ENCODE data around the gene FILIP1.

Gene FILIP1

DNA sequence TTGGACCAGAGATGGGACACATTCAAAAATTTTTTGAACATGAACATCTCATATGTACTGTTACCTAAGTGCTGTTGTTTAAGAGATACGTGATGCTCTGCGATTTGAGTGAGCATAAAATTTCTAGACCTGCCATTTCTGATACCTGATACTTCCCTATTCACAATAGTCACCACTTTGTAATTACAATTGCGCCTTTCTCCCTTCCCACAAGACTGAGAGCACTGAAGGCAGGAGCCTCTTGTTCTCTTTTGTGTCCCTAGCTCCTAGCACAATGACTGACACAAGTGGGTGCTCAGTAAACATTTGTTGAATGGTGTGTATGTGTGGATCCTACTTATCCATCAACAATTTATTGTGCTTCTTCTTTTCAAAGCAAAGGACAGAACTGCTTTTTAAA is 116.2 kb downstream of the FILIP1 start:
- peak; percentile 22 for DNase-seq

DNA sequence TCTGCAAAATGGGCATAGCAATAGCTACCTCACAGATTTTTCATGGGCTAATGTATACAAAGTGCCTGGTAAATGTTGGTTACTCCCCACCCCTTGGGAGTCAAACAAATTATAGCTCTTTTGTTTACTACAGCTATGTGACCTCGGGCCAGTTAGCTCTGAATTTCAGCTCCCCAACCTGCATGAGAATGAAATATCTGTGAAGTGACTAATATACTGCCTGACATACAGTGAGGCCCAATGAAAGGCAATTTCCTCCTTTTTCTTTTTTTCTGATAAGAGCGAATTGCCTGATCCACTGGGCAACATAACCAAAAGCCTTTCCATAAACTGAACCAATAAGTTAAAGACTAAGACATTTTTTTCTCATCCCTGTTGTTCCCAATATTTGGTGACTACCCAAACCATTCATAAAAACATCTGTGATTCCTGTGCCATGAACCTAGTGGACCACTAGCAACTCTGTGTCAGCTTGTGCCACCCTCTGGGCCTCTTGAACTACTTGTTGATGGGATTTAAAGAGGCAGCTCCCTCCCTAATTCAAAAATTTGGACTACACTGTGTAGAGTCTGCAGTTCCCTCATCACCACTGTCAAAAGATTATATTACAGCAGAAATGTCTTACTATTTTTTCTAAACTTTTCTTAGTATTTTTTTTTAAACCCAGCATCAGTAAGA is 117.1 kb downstream of the FILIP1 start:
- no peak for DNase-seq

DNA sequence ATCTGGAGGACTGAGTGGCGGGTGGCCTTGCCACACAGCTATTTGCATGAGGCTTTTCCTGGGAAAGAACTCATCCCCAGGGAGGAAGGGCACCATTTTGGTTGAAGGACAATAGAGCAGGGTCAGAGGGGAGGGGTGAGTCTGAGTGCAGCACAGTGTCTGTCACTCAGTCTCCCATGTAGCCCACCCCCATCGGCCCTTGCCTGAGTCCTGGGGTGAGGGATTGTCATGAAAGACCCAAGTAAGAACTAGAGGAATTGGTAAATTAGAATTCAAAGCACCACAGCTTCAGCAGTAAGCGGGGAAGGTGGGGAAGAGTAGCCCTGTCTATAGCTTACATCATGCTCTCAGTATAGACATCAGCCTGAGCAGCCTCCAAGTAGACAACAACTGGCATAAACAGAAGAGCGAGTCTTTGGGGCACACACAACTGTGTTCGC is 118.6 kb downstream of the FILIP1 start:
- no peak for DNase-seq

DNA sequence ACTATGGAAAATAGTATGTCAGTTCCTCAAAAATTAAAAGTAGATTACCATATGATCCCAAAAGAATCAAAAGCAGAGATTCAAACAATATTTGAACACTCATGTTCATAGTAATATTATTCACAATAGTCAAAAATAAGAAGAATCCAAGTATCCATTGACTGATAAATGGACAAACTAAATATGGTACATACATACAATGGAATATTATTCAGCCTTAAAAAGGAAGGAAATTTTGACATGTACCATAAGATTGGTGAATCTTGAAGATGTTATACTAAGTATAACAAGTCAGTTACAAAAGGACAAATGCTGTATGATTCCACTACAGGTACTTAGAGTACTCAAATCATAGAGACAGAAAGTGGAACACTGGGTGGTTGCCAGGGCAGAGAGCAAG is 120.7 kb downstream of the FILIP1 start:
- DNase-seq, result no peak

DNA sequence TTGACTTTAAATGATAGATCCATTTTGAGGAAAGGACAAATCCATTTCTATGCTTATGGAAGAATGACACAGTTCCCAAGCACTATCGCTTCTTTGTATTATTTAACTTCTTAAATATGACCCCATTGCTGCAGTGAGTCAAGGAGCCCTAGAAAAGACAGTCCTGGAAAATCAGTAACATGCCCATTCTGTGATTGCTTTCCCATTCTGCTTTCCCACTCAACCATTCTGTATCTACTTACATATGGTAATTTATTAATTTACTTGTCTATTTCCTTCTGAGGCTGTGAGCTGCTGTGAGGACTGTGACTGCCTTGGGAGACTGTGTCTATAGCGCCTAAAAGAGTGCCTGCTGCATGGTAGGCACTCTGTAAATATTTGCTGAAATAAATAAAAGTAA is 123.6 kb downstream of the FILIP1 start:
- no peak for DNase-seq

DNA sequence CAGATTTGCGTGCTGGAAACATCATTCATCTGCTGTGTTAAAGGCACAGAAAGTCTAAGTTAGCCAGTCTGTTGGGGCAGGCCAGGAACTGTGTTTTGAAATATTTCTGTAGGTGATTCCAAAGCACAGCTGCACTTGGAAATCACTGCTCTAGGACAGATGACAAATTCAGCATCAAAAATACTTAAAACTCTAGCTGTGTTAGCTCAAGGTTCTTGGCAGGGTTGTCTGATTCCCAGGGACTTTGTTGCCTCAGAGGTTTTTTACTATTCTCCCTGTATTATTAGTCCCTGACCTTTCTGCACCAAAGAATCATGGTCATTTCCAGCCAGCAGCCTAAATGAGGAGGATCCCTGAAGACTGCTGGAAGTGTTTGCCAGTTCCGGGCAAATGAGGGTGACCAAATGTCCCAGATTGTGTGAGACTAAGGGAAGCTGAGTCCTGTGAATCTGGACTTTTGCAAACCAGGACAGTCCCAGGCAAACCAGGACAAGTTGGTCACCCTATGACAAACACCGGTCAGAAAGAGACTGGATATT is 124.7 kb downstream of the FILIP1 start:
- no peak for DNase-seq

DNA sequence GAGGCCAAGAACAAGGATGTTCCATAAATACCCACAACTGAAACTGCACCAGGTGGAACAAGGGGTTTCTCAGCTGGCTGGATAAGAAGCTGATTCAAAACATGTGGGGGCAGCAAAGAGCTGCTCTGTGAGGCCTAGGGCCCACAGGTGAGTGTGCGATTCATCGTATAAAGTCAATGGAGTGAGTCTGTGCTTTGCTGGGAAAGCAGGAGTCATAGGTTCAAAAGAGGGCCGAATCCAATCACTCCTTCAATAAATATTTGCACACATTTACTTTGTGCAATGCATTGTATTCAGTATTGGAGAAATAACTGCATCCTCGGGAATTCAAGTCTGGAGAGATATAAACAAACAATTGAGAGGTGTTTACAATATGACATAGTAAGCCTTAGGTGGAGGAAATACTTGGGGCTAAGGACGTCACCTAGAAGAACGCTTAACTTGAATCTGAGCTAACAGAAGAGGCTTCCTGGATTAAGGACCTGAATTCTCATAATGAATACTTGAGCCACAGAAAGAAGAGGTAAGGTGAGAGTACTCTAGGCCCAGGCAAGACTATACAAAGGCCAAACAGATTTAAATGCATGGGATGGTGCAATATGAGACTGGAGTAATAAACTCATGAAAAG is 125.3 kb downstream of the FILIP1 start:
- DNase-seq, result no peak

DNA sequence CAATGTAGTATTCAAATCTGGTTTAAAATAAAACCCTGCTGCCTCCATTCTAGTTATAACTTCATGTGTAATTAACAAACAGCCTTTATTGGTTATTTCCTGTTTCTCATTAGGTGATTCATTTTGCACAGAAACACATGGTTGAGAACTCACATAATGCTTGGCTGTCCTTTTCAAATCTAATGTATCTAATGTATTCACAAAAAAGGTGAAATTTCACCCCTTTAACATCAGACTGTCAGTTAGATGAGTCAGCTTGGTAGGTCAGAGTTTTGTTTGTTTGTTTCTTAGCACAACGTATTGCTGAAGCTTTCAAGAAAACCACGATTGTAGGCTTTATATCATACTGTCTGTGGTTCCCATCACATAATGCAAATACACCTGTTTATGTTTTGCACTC is 130.3 kb downstream of the FILIP1 start:
- DNase-seq, result no peak

DNA sequence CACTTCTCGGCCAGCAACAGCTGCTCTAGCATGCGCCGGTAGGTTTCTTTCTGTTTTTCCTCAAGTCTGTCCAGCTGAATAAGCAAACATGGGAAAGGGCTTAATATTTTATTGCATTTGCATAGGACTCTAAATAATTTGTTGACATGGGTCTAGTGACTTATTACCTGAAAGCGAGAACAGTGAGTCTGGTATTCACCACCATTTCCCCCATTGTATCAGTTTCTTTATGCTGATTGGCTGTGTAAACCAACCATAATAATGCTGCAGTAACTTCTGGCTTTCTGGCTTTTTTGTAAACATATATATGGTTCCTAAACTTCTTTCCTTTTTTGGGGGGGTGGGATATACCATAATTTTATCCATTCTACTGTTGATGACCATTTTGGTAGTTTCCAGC is 140.0 kb downstream of the FILIP1 start:
- no peak for DNase-seq

DNA sequence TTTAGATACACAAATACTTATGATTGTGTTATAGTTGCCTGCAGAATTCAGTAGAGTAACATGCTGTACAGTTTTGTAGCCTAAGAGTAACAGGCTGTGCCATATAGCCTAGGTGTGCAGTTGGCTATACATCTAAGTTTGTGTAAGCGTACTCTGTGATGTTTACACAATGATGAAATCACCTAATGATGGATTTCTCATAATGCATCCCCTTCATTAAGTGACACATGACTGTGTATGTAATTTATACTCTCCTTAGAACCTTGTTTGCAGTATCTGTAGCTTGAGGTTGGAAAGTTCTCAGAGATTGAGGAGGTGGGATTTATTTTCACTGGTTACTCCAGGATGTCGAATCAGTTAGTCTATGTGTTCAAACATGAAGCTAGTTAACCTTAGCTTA is 142.0 kb downstream of the FILIP1 start:
- no peak for DNase-seq

DNA sequence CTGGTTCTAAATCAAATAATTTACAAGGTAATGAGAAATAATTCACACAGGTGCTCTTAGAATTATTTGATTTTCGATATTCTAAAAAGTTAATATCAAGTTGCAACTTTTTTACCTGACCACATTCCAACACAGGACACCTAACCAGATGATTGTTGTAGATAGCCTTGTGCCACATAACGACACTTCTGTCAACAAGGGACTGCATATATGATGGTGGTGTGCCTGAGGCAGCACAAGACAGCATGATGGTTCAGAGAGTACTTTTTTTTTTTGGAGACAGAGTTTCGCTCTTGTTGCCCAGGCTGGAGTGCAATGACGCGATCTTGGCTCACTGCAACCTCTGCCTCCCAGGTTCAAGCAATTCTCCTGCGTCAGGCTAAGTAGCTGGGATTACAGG is 142.8 kb downstream of the FILIP1 start:
- DNase-seq, result no peak

DNA sequence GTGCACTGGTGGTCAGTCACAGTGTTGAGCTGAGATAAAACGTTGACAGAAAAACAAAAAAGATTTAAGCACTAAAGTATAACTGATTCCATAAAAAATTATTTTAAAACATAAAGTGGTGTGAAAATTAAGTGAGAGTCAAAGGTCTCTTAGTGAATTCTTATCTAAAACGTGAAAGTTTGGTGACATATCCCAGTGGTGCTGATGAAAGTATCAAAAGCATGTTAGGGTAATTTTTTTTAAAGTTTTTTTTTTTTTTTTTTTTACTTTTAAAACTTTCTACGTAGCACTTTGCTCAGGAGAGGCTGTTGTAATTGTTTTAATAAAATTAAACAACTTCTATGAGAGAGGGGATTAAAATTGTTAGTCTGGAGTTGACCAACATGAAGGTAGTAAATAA is 143.4 kb downstream of the FILIP1 start:
- DNase-seq, result no peak

DNA sequence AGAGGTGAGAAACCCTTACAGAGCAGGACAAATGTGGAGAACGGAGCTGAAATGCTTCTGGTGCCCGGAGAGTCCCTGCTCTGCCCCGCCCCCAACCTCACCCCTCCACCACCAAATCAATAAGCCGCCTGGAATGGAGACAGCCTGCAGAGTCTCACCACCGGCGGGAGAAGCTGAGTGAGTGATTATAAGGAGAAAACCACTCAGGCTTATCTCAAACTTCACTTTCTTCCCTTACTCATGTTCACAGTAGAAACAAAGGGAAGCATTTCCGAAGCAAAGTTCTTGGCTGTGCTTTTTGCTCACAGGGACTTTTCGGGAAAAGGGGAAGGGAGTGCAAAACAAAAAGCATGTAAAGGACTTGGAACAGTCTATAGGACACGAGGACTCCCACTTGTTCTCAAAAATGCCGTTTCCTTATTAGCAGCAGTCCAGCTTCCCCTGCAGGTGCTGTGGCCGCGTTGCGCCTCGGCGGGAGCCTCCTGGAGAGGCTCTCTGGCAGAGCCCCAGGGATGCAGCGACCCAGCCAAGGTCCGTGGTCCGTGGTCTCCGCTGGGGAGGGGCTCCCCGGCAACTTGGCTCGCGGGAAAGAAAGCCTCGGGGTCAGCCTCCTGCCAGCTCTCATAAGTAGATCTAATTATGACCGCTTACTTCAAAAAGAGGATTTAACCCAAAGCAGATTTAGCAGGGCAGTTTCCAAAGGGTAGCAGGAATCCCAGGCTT is 144.2 kb downstream of the FILIP1 start:
- DNase-seq, result no peak

DNA sequence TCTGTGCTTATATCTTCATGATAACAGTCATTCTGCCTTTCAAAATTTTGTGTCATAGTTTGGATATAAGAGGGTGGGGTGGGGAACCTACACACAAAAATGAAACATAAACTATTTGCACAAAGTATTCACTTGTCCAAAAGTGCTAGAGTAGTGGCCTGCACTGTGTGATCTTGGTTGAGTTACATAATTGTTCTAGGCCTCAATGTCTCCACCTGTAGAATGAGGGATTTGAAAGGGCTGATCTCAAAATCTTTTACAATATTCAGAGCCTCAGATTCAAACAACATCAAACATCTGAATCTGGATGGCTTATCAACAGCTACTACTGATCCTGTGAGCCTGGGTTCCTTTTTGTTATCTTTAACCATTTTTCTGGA is 144.7 kb downstream of the FILIP1 start:
- DNase-seq, result no peak

DNA sequence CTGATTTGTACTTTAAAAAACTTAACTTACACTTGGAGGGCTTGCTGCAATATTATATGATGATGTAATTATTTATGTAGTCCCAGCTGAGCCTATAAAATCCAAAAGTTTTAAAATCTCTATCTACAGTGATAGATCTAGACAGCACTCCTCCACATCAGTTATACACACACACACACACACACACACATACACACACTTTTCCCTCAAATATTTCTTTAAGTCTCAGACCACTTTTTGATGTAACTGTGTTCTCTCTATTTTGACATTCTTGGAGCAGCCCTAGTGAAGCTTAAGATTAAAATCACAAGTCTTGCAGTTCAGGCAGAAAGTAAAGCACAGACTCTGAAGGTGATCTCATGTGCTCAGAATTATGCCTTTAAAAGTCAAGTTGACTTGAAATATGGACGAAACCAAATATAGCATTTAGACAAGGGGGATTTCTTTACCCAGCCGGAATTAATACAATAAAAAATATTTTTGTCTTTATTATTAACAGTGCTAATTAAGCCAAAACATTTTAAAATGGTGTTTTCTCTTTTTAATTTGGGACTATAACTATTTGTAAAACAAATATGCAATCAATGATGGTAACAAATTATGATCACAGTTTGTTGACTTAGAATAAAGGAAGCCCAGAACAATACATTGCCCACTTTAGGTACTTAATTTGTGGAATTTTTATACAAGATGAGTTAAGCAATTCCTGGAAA is 145.5 kb downstream of the FILIP1 start:
- no peak for DNase-seq

DNA sequence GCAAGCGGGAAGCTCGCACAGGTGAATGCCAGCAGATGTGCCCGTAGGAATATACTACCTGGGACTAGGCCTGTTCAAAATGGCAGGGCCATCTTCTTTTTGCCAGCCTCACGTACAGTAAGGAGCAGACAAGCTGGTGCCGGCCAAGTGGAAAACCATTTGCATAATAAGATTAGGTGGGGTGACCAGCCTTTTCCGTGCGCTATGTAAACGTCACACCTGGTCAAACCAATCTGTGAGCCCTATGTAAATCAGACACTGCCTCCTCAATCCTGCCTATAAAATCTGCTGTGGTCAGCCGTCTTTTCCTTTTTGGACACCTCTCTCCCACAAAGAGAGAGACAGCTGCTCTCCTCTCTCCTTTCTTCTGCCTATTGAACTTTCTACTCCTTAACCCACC is 148.2 kb downstream of the FILIP1 start:
- no peak for DNase-seq

DNA sequence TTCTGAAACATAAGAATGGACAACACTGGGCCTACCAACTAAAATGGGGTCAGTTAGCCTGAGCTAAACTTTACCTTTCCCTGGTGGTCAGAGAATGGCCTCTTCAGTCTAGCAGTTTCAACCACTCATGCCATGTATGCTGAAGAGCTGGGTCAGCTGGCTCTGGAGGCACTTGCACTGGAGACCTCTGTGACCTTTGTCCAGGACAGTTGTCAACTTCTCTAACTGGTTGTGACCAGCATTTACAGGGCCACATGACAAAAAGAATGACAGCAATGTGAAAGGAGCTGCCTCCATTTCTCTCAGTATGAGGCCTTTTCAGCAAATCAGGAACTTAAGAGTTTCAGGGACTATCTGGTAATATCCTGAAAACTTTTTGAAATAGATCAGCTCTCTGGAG is 149.1 kb downstream of the FILIP1 start:
- DNase-seq, result no peak

DNA sequence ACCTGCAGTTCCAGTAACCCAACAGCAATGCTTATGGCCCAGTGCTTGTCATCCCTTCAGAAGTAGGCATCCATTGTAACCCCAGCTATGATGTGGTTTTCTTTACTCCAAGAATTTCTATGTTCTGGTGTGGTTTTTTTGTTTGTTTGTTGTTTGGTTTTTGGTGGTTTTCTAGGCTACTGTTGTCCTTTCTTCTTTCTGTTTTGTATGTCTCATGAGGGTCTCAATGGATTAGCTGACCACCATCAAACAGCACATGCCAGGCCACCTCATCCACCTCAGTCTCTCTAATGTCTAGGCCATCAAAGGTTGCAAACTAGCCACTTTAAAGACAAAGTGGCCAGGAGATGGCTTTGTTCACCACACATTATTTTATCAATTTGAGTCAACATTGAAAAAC is 149.6 kb downstream of the FILIP1 start:
- no peak for DNase-seq

DNA sequence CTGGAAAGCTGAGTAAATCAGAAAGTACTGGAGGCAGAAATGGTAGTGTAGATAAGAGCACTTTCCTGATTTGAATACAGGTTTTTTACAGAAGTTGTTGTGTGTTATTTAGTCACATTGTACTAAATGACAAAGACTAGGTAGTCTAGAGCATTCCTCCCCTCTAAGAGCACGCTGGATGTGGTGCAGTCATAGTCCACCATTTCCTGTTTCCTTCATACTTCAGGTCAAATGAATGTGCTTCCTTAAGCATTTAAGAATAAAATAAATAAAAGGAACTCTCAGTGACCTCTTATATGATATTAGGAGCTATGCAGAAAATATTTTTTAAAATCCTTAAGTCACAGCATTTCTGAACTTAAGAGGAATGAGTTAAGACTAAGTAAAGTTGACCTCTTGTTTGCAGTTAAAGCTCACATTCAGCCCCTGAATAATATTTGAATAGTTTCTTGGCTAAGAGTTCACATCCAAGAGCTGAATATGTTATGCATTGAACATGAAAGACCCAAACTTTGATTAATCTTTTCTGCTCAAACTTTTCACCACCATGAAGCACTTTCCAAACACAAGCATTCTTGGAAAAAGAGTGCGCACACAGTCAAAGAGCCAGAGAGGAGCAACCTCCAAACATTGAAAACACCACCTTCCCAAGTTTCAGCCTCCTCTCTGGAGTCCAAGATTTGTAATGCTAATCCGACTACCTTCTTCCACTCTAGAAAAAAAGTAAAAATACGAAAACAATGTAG is 155.6 kb downstream of the FILIP1 start:
- DNase-seq, result no peak

DNA sequence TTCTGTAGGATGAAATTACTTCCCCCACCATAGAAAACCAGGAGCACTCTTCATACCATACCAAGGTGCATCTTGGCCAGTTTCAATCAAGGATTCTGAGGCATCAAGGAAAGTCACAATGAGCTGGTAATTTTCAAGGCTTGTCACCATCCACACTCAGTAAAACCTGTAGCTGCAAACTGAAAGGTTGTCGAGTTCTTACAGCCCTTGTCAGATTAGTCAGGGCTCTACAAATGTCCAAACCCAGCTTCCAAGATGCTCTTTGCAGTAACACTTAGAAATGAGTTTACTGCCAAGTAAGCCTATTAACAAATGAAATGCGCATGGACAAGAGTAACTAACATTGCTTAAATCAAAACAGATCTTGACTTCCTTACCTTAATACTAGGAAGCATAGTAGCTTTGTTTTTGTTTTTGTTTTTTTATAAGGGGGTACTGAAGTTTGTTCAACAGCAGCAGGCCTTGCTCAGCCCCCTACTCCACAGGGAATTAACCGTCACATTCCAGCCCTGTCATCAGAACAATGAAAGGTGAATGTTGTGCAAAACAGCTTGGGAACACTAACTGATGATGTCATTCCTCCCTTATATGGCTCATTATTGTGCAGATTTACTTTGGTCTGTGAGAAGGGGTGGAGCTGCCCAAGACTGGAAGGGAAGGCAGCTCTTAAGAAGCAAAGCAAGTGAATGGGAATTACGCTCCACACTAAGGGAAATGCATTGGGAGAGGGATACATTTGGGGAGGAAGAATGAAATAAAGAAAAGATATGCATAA is 159.1 kb downstream of the FILIP1 start:
- no peak for DNase-seq

DNA sequence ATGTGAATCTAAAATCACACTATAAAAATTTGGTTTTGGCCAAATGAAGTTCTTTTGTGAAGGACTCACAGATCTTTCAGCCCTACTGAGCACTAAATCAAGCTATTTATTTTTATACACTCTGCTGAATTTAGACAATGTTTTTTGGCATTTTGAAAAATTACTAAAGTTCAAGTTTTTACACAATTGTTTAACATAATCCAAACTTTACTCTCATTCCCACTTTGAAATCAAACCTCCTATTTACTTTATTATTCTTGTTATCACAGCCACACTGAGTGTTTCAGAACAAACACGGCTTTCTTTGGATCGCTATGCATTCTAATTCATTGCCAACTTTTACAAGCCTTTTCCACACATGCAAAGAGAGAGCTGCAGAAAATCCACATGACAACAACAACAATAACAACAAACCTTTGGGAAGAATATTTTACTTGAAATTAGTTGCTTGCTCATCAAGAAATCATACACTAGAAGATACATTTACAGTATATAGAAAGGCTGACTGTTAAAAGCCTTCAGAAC is 159.9 kb downstream of the FILIP1 start:
- no peak for DNase-seq

DNA sequence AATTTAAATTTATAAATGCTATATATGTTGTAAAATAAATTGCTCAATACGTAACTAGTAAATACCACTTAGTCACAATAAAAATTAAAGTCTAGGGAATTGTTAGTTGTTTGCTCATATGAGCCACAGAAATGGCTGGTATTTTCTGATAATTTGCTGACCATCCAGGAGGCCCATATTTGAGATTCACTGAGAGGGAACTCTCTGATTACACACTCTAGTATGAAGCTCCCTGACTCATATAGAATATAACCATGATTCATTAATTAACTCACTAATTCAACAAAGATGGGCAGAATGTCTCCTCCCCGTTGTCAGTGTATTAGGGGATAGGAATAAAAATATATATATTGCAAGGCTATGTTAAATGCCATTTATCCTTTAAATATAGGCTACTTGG is 162.4 kb downstream of the FILIP1 start:
- no peak for DNase-seq

Data from NCI-H2029 treated with DMSO at 0.1 percent for 48 hours (cell line).